Neural progenitor cell (in vitro differentiated cells): Measurements from ENCODE around the gene WNT5B. TPM values are rescaled to one million over a fixed set of nuclear protein-coding genes. Genes with fewer than 3 reads are reported as not detected.

ENCODE experiments used
- DNase-seq: peaks from one replicate; pipeline ENCODE4 v3.0.0-alpha.2; 2016; ENCODE audit warnings: low spot score
- H2AFZ ChIP-seq: fragments of 200-600 bp; sonication (generic); replicated peaks from 2 replicates; pipeline ENCODE4 v1.6.1; 2016; ENCODE audit warnings: antibody characterized with exemption
- H3F3A ChIP-seq: fragments of 200-600 bp; sonication (generic); 2 replicates; pipeline ENCODE4 v1.6.1; 2016; ENCODE audit warnings: antibody characterized with exemption, low read depth
- H3K27ac ChIP-seq: fragments of 200-600 bp; sonication (generic); 2 replicates; pipeline ENCODE4 v1.5.1; 2016; ENCODE audit warnings: mild to moderate bottlenecking
- H3K27me3 ChIP-seq: fragments of 200-600 bp; sonication (generic); 2 replicates; pipeline ENCODE4 v1.6.1; 2016; ENCODE audit warnings: mild to moderate bottlenecking, moderate library complexity
- H3K36me3 ChIP-seq: fragments of 200-600 bp; sonication (generic); 2 replicates; pipeline ENCODE4 v1.5.1; 2016
- H3K4me1 ChIP-seq: fragments of 200-600 bp; sonication (generic); 2 replicates; pipeline ENCODE4 v1.6.1; 2016; ENCODE audit warnings: mixed run types
- H3K4me2 ChIP-seq: fragments of 200-600 bp; sonication (generic); 2 replicates; pipeline ENCODE4 v1.6.1; 2016
- H3K4me3 ChIP-seq: fragments of 200-600 bp; sonication (generic); 2 replicates; pipeline ENCODE4 v1.5.1; 2016
- H3K79me2 ChIP-seq: fragments of 200-600 bp; sonication (generic); 2 replicates; pipeline ENCODE4 v1.6.1; 2016; ENCODE audit warnings: low read depth
- H3K9ac ChIP-seq: fragments of 200-600 bp; sonication (generic); 2 replicates; pipeline ENCODE4 v1.6.1; 2016
- H3K9me3 ChIP-seq: fragments of 200-600 bp; sonication (generic); 2 replicates; pipeline ENCODE4 v1.5.1; 2016; ENCODE audit warnings: low read depth
- H4K20me1 ChIP-seq: fragments of 200-600 bp; sonication (generic); 2 replicates; pipeline ENCODE4 v1.6.1; 2016; ENCODE audit warnings: low read depth
- H3K27ac Mint-ChIP-seq: 3 replicates; pipeline ENCODE4 v1.8.0; 2021; ENCODE audit warnings: mixed read lengths
- H3K27me3 Mint-ChIP-seq: 2 replicates; pipeline ENCODE4 v1.8.0; 2022; ENCODE audit warnings: low read depth, mild to moderate bottlenecking, inconsistent platforms, moderate library complexity, mixed read lengths; ENCODE audit not compliant: insufficient read depth
- H3K36me3 Mint-ChIP-seq: 3 replicates; pipeline ENCODE4 v1.8.0; 2021; ENCODE audit warnings: mixed read lengths
- H3K4me1 Mint-ChIP-seq: 3 replicates; pipeline ENCODE4 v1.8.0; 2021; ENCODE audit warnings: mixed read lengths
- H3K4me3 Mint-ChIP-seq: 3 replicates; pipeline ENCODE4 v1.8.0; 2021; ENCODE audit warnings: mild to moderate bottlenecking, moderate library complexity, mixed read lengths
- H3K9me3 Mint-ChIP-seq: 3 replicates; pipeline ENCODE4 v1.8.0; 2020; ENCODE audit warnings: mixed read lengths
- CTCF ChIP-seq: fragments of 200-600 bp; sonication (generic); IDR thresholded peaks from 2 replicates; pipeline ENCODE4 v1.5.1; 2017; ENCODE audit warnings: antibody characterized with exemption, mild to moderate bottlenecking
- EZH2 ChIP-seq: fragments of 200-600 bp; sonication (generic); IDR thresholded peaks from 2 replicates; pipeline ENCODE4 v1.6.1; 2017; ENCODE audit warnings: antibody characterized with exemption, mild to moderate bottlenecking, moderate library complexity
- EZH2phosphoT487 ChIP-seq: fragments of 200-600 bp; sonication (generic); IDR thresholded peaks from 2 replicates; pipeline ENCODE4 v1.6.1; 2017; ENCODE audit warnings: antibody characterized with exemption
- total RNA-seq: library from RNA; depleted of rRNA; stranded (reverse); fragments of >200 nt; gene quantifications from 2 replicates; pipeline ENCODE4 v1.2.3, GENCODE V29; 2015; ENCODE audit warnings: low replicate concordance

Gene WNT5B
- total RNA-seq, 1 donor from 2014 or later, result 43.7 TPM

DNA sequence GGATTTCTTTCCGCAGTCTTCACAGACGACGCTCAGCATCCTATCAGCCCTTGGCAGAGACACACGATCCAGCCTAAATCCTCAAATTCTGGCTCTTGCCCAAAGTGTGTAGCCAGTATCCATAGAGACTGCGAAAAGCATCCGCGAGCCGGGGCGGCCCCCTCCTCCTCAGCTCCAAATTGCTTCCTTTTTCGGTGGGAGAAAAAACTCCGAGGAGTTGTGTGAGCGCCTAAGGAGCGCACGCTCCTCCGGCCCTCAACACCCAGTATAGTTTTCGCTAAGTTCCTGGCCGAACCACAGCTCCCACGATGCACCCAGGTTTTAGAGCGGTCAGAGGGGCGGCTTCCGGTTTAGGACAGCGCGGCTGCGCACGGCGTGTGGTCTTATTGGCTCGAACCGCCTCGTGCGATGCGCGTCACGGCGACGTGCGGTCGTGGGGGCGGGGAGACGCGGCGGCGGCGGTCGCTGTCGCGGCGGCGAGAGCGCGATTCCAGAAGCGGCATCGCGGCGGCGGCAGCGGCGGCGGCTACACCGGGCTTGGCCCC, 61.6 kb downstream of the WNT5B start, which contains the start of gene ADIPOR2:
TSS of gene ADIPOR2 (plus strand) at position 493 of the 545 bp plus-strand sequence. CDS start 63,274 bp downstream, outside the sequence.
- Mint-ChIP-seq H3K27ac (peak within 1 kb of the TSS; percentile 99), H3K27me3 (peaks cover 9% of the 10 kb centered on the region), H3K36me3 (peaks cover 7% of the 10 kb centered on the region), H3K9me3 (no peaks in the 10 kb centered on the region), H3K4me1 (peaks cover 16% of the 10 kb centered on the region), H3K4me3 (peak within 1 kb of the TSS; percentile 99)
- no peaks in the 10 kb centered on the region for H3K36me3 ChIP-seq
- no peaks in the 10 kb centered on the region for H3K27me3 ChIP-seq
- H2AFZ ChIP-seq, result peak within 1 kb of the TSS; percentile 86
- peaks cover 44% of the 10 kb centered on the region for H3K79me2 ChIP-seq
- H3K9ac ChIP-seq, result peak within 1 kb of the TSS; percentile 87
- peak; percentile 99 for DNase-seq
- H3K4me1 ChIP-seq, result peaks cover 15% of the 10 kb centered on the region
- peak within 1 kb of the TSS; percentile 96 for H3K27ac ChIP-seq
- H4K20me1 ChIP-seq, result peaks cover 38% of the 10 kb centered on the region
- peak within 1 kb of the TSS; percentile 97 for H3K4me3 ChIP-seq
- peaks cover 27% of the 10 kb centered on the region for H3F3A ChIP-seq
- TF ChIP-seq EZH2phosphoT487 (peak; percentile 42), CTCF (no peak), EZH2 (no peak)
- H3K9me3 ChIP-seq, result no peaks in the 10 kb centered on the region
- peak within 1 kb of the TSS; percentile 95 for H3K4me2 ChIP-seq

DNA sequence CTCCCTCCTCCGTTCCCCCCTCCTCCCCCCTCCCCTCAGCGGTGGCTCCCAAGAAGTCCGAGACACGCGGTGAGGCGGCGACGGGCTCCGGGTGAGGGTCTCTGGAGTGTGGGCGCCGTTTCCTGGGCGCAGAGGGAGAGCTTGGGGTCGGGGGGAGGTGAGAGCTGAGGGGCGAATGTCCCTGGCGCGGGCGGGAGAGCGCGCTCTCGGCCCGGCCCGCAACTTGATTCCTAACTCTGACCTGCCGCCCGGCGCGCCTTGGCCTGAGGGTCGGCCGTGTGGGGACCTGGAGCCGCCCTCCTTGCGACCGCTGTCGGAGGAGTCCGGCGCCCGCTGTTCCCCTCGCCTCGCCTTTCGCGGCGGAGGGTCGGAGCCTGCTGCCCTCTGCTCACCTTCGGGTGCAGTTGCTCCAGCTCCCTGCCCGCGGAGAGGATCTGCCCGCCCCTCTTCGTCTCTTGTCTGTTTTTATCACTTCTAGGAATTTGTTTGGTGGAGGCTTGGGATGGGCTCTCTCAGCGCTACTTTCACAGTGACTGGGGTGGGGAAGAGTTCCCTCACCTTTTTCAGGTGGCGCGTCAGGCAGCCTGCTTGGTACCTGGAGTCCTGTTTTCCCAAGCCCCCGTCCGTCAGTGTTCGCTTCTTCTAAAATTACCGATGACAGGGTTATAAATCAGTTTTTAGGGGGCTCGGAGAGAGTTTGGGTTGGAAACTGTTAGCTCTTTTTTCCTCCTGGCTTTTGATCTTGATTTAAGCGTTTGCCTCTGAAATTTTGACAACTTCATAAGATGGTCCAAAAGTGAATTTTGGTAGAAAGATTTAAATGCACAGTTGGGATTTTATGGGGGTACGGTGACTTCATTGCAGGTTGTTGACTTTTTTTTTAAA, 62.3 kb downstream of the WNT5B start:
- Mint-ChIP-seq H3K9me3 (no peaks in the 10 kb centered on the region), H3K36me3 (peaks cover 7% of the 10 kb centered on the region), H3K4me3 (peak overlapping the region; percentile 99), H3K27me3 (peaks cover 6% of the 10 kb centered on the region), H3K27ac (peak overlapping the region; percentile 92), H3K4me1 (peaks cover 18% of the 10 kb centered on the region)
- no peak for TF ChIP-seq EZH2
- no peak for TF ChIP-seq EZH2phosphoT487
- no peak for TF ChIP-seq CTCF
- H3K79me2 ChIP-seq, result peaks cover 51% of the 10 kb centered on the region
- H4K20me1 ChIP-seq, result peaks cover 45% of the 10 kb centered on the region
- DNase-seq, result peak; percentile 92
- H3K4me3 ChIP-seq, result peak overlapping the region; percentile 97
- H3K9me3 ChIP-seq, result no peaks in the 10 kb centered on the region
- H3K36me3 ChIP-seq, result no peaks in the 10 kb centered on the region
- H3K9ac ChIP-seq, result peak overlapping the region; percentile 87
- H2AFZ ChIP-seq, result peak overlapping the region; percentile 11
- H3K27ac ChIP-seq, result peak overlapping the region; percentile 96
- H3K4me1 ChIP-seq, result peaks cover 15% of the 10 kb centered on the region
- peaks cover 27% of the 10 kb centered on the region for H3F3A ChIP-seq
- H3K4me2 ChIP-seq, result peak overlapping the region; percentile 95
- H3K27me3 ChIP-seq, result no peaks in the 10 kb centered on the region

DNA sequence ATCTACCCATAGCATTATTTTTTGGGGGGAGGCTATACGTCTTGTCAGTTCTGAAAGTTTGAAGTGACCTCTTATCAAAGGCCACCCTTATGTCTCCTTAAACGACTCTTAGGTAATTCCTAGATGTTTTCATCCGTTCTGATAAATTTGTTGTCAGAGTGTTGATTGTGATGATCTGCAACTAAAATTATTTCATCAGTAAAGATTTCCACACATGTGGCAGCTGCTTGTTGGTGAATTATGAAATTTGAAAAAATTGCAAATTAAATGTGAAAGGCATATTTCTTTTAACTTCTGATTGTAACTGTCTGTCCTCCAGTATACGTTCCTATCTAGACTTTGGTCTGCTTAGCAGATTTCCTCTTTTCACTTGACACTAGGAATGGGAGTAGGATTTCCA, 63.2 kb downstream of the WNT5B start:
- Mint-ChIP-seq H3K36me3 (peaks cover 9% of the 10 kb centered on the region), H3K4me1 (peaks cover 18% of the 10 kb centered on the region), H3K27ac (no peak overlapping the region), H3K27me3 (peaks cover 6% of the 10 kb centered on the region), H3K4me3 (peak overlapping the region; percentile 99), H3K9me3 (no peaks in the 10 kb centered on the region)
- peaks cover 54% of the 10 kb centered on the region for H4K20me1 ChIP-seq
- no peaks in the 10 kb centered on the region for H3K9me3 ChIP-seq
- no peak overlapping the region for H2AFZ ChIP-seq
- no peak for DNase-seq
- peak overlapping the region; percentile 87 for H3K9ac ChIP-seq
- peaks cover 60% of the 10 kb centered on the region for H3K79me2 ChIP-seq
- peaks cover 15% of the 10 kb centered on the region for H3K4me1 ChIP-seq
- H3K4me2 ChIP-seq, result peak overlapping the region; percentile 95
- H3K27me3 ChIP-seq, result no peaks in the 10 kb centered on the region
- H3K36me3 ChIP-seq, result no peaks in the 10 kb centered on the region
- peak overlapping the region; percentile 97 for H3K4me3 ChIP-seq
- peaks cover 27% of the 10 kb centered on the region for H3F3A ChIP-seq
- H3K27ac ChIP-seq, result no peak overlapping the region
- no peak for TF ChIP-seq EZH2
- TF ChIP-seq EZH2phosphoT487, result no peak
- no peak for TF ChIP-seq CTCF
